ENCODE results near the gene RTN4RL1. TPM values are rescaled to one million over a fixed set of nuclear protein-coding genes. Genes with fewer than 3 reads are reported as not detected.
A peak's percentile ranks its signal among the peaks of the same experiment; 100 is the strongest.

Gene RTN4RL1
- total and polyA plus RNA-seq, 2 of the 13 experiments (the other 11 are each of a cell fraction or from before 2014, with no cell fraction given), result 0.01 TPM; not detected in 1

DNA sequence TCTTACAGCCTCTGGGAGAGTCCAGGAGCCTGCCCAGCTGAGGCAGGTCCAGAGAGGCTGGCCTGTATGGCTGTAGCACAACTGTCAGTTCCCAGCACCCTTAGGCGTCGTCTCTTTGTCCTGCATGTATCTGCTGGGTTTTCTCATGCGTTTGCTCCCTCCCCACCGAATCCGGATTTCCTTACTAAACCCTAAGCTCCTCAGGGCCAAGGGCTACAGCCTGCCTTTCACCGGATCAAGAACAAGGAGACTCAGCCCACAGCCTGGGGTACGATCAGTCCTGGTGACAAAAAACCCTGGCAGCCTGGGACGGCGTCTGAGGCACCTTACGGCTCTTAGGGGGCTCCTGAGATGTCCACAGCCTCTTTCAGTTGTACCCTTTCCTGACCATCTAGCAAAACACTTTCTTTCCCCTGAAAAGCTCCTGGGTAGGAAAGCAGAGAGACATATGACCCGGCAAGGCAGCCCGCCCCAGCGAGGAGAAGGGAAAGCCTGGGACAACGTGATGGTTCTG, 42.0 kb upstream of the RTN4RL1 start (continued):
- TF ChIP-seq, protein P1, sequence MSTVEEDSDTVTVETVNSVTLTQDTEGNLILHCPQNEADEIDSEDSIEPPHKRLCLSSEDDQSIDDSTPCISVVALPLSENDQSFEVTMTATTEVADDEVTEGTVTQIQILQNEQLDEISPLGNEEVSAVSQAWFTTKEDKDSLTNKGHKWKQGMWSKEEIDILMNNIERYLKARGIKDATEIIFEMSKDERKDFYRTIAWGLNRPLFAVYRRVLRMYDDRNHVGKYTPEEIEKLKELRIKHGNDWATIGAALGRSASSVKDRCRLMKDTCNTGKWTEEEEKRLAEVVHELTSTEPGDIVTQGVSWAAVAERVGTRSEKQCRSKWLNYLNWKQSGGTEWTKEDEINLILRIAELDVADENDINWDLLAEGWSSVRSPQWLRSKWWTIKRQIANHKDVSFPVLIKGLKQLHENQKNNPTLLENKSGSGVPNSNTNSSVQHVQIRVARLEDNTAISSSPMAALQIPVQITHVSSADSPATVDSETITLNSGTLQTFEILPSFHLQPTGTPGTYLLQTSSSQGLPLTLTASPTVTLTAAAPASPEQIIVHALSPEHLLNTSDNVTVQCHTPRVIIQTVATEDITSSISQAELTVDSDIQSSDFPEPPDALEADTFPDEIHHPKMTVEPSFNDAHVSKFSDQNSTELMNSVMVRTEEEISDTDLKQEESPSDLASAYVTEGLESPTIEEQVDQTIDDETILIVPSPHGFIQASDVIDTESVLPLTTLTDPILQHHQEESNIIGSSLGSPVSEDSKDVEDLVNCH (CRISPR knock-in tag; IDR thresholded peaks at IDR 0.05), result 0 out of 2 replicates have a peak, but pooled peaks have one; percentile 44
- TF ChIP-seq MATR3 (CRISPR knock-in tag; IDR thresholded peaks at IDR 0.05) (no peak), ZNF549 (CRISPR knock-in tag; IDR thresholded peaks at IDR 0.05) (no peak), POGZ (CRISPR knock-in tag; IDR thresholded peaks at IDR 0.05) (0 out of 2 replicates have a peak, but pooled peaks have one; percentile 9), PPARG (CRISPR knock-in tag; conservative IDR thresholded peaks at IDR 0.05) (no peak), ZNF317 (CRISPR knock-in tag; IDR thresholded peaks at IDR 0.05) (0 out of 2 replicates have a peak, but pooled peaks have one; percentile 8), KDM5B (CRISPR knock-in tag; IDR thresholded peaks at IDR 0.05; ENCODE audit: borderline replicate concordance) (peak; percentile 5; the same call in 1 of the 2 replicates), SUZ12 (IDR thresholded peaks at IDR 0.05; ENCODE audit: low read depth, low read length) (no peak), RFX3 (CRISPR knock-in tag; IDR thresholded peaks at IDR 0.05) (no peak), IKZF1 (IDR thresholded peaks at IDR 0.05) (no peak), ZNF138 (CRISPR knock-in tag; IDR thresholded peaks at IDR 0.05; ENCODE audit: low read depth) (peak; percentile 23; the same call in 1 of the 2 replicates), ARNTL (CRISPR knock-in tag; IDR thresholded peaks at IDR 0.05) (no peak)
- TF ChIP-seq, protein P2, sequence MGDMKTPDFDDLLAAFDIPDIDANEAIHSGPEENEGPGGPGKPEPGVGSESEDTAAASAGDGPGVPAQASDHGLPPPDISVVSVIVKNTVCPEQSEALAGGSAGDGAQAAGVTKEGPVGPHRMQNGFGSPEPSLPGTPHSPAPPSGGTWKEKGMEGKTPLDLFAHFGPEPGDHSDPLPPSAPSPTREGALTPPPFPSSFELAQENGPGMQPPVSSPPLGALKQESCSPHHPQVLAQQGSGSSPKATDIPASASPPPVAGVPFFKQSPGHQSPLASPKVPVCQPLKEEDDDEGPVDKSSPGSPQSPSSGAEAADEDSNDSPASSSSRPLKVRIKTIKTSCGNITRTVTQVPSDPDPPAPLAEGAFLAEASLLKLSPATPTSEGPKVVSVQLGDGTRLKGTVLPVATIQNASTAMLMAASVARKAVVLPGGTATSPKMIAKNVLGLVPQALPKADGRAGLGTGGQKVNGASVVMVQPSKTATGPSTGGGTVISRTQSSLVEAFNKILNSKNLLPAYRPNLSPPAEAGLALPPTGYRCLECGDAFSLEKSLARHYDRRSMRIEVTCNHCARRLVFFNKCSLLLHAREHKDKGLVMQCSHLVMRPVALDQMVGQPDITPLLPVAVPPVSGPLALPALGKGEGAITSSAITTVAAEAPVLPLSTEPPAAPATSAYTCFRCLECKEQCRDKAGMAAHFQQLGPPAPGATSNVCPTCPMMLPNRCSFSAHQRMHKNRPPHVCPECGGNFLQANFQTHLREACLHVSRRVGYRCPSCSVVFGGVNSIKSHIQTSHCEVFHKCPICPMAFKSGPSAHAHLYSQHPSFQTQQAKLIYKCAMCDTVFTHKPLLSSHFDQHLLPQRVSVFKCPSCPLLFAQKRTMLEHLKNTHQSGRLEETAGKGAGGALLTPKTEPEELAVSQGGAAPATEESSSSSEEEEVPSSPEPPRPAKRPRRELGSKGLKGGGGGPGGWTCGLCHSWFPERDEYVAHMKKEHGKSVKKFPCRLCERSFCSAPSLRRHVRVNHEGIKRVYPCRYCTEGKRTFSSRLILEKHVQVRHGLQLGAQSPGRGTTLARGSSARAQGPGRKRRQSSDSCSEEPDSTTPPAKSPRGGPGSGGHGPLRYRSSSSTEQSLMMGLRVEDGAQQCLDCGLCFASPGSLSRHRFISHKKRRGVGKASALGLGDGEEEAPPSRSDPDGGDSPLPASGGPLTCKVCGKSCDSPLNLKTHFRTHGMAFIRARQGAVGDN (CRISPR knock-in tag; IDR thresholded peaks at IDR 0.05), result peak; percentile 62; the same call in 1 of the 2 replicates

Measured in HepG2 (cell line).